Measurements from ENCODE around the gene ZDHHC13. TPM values are rescaled to one million over a fixed set of nuclear protein-coding genes. Genes with fewer than 3 reads are reported as not detected.

Gene ZDHHC13
- total and polyA plus RNA-seq, 10 of the 15 experiments (the other 5 are each of a cell fraction or from before 2014, with no cell fraction given) = 8.5 to 34.2 (median 20.4) TPM

- Histone ChIP-seq H3K4me2 (ENCODE audit: control insufficient read depth, insufficient read depth) (no peak overlapping the region), H3K27ac (ENCODE audit: control insufficient read depth, insufficient read depth) (no peak overlapping the region), H3K9ac (ENCODE audit: control insufficient read depth, insufficient read depth, low read length) (no peak overlapping the region), H4K20me1 (ENCODE audit: control insufficient read depth, insufficient read depth) (no peaks in the 10 kb centered on the region), H3K9me3 (replicated peaks; ENCODE audit: control insufficient read depth, insufficient read depth, low read length) (no peaks in the 10 kb centered on the region; the same call in 2 of the 3 replicates), H3K36me3 (ENCODE audit: control insufficient read depth in 2 of 2, insufficient read depth in 2 of 2, low read length in 1 of 2) (no peaks in the 10 kb centered on the region), H3K27me3 (replicated peaks in 1 of 2; ENCODE audit: control insufficient read depth in 2 of 2, insufficient read depth in 2 of 2, low read length in 1 of 2) (no peaks in the 10 kb centered on the region; a peak in 2 of 4 replicates), H3K4me1 (ENCODE audit: control insufficient read depth, insufficient read depth, low read length) (no peaks in the 10 kb centered on the region), H3K4me3 (no peak overlapping the region), H3K79me2 (ENCODE audit: control insufficient read depth, insufficient read depth, low read length) (no peaks in the 10 kb centered on the region), H2AFZ (ENCODE audit: control insufficient read depth, low read depth, low read length) (no peak overlapping the region)
- no peak for TF ChIP-seq SRF (IDR thresholded peaks at IDR 0.05; ENCODE audit: low read depth in 2 of 2, low read length in 2 of 2)
- no peak for TF ChIP-seq MEF2A (IDR thresholded peaks at IDR 0.05; ENCODE audit: insufficient read depth, low read depth, low read length)
- no peak for TF ChIP-seq POLR2AphosphoS5 (IDR thresholded peaks at IDR 0.05; ENCODE audit: low read length)
- no peak for TF ChIP-seq CHD1 (IDR thresholded peaks at IDR 0.05; ENCODE audit: low read depth, low read length)
- no peak for TF ChIP-seq ATF3 (IDR thresholded peaks at IDR 0.05; ENCODE audit: borderline replicate concordance, extremely low read depth, low read depth, low read length)
- TF ChIP-seq RFX5 (IDR thresholded peaks at IDR 0.05; ENCODE audit: low read depth, low read length) = no peak
- no peak for TF ChIP-seq BMI1 (IDR thresholded peaks at IDR 0.05; ENCODE audit: borderline replicate concordance)
- TF ChIP-seq PAX5 (IDR thresholded peaks at IDR 0.05; ENCODE audit: borderline replicate concordance, low read depth, low read length) = no peak
- TF ChIP-seq JUNB (IDR thresholded peaks at IDR 0.05) = no peak
- no peak for TF ChIP-seq RELA (IDR thresholded peaks at IDR 0.05; ENCODE audit: borderline replicate concordance, partially characterized antibody)
- no peak for TF ChIP-seq BCL3 (IDR thresholded peaks at IDR 0.05; ENCODE audit: borderline replicate concordance, insufficient read depth, low read depth, low read length, poor library complexity, severe bottlenecking)
- no peak for TF ChIP-seq BCL11A (IDR thresholded peaks at IDR 0.05; ENCODE audit: low read depth, low read length)
- TF ChIP-seq WRNIP1 (IDR thresholded peaks at IDR 0.05; ENCODE audit: borderline replicate concordance, low read depth, low read length) = no peak
- TF ChIP-seq RCOR1 (conservative IDR thresholded peaks at IDR 0.05; ENCODE audit: low read depth, low read length) = no peak
- no peak for TF ChIP-seq GATAD2B (conservative IDR thresholded peaks at IDR 0.05; ENCODE audit: low read depth)
- no peak for TF ChIP-seq SREBF1 (IDR thresholded peaks at IDR 0.05; ENCODE audit: low read length)
- TF ChIP-seq ZNF384 (IDR thresholded peaks at IDR 0.05; ENCODE audit: borderline replicate concordance, low read depth, low read length) = no peak
- TF ChIP-seq RUNX3 (IDR thresholded peaks at IDR 0.05; ENCODE audit: low read length) = no peak
- no peak for TF ChIP-seq ATF7 (IDR thresholded peaks at IDR 0.05; ENCODE audit: low read depth)
- no peak for TF ChIP-seq USF2 (IDR thresholded peaks at IDR 0.05; ENCODE audit: borderline replicate concordance, low read depth, low read length)
- RAD21 ChIA-PET (ENCODE audit: unreplicated experiment) = no interaction called here
- intact Hi-C loops (cut with micrococcal nuclease; ENCODE audit: unreplicated experiment) (no loop called here), in situ Hi-C loops (cut with MboI) (no loop called here)
- ATAC-seq (no peak), DNase-seq (ENCODE audit: low read depth, low spot score) (no peak), FAIRE-seq (no peak)
- BruUV-seq (replicated peaks) = no TSS peak
- SMC1A ChIA-PET (ENCODE audit: uncharacterized antibody, unreplicated experiment) = no interaction called here
- CTCF ChIA-PET = no interaction called here
- 66% methylated on average over 2 of the region's 2 CpGs for WGBS (ENCODE audit: insufficient coverage, insufficient replicate concordance, low lambda C conversion rate, missing lambda C conversion rate)
- POLR2A ChIA-PET = no interaction called here
Observed at GRCh38 chr11:19208181-19208580, 91.2 kb downstream of the ZDHHC13 start.
